MM.1S (cell line): ENCODE measurements around the gene SORCS2.

Source experiments
- DNase-seq: peaks from one replicate; pipeline ENCODE4 v3.0.0-alpha.2; 2015
- H2AFZ ChIP-seq: fragments of 300-600 bp; sonication (generic); 2 replicates; pipeline ENCODE4 v1.6.0; 2016; ENCODE audit warnings: antibody characterized with exemption, low read length
- H3F3A ChIP-seq: fragments of 300-600 bp; sonication (generic); 2 replicates; pipeline ENCODE4 v1.6.1; 2016; ENCODE audit warnings: mild to moderate bottlenecking, antibody characterized with exemption, low read length, moderate library complexity, mixed read lengths; ENCODE audit not compliant: insufficient read depth
- H3K27ac ChIP-seq: fragments of 300-600 bp; sonication (generic); 2 replicates; pipeline ENCODE4 v1.5.1; 2016; ENCODE audit warnings: mild to moderate bottlenecking, low read length
- H3K27me3 ChIP-seq: fragments of 300-600 bp; sonication (generic); replicated peaks from 2 replicates; pipeline ENCODE4 v1.6.0; 2016; ENCODE audit warnings: low read length; ENCODE audit not compliant: insufficient read depth
- H3K36me3 ChIP-seq: fragments of 300-600 bp; sonication (generic); replicated peaks from 2 replicates; pipeline ENCODE4 v1.6.1; 2016; ENCODE audit warnings: mild to moderate bottlenecking, low read length, mixed read lengths; ENCODE audit not compliant: insufficient read depth
- H3K4me1 ChIP-seq: fragments of 300-600 bp; sonication (generic); 2 replicates; pipeline ENCODE4 v1.6.1; 2016; ENCODE audit warnings: low read length, mixed read lengths
- H3K4me2 ChIP-seq: fragments of 300-600 bp; sonication (generic); 2 replicates; pipeline ENCODE4 v1.6.0; 2016; ENCODE audit warnings: low read depth, low read length
- H3K4me3 ChIP-seq: fragments of 300-600 bp; sonication (generic); 2 replicates; pipeline ENCODE4 v1.5.1; 2016; ENCODE audit warnings: low read length, mixed read lengths
- H3K79me2 ChIP-seq: fragments of 300-600 bp; sonication (generic); 2 replicates; pipeline ENCODE4 v1.6.1; 2016; ENCODE audit warnings: mixed run types, low read length, mixed read lengths
- H3K9ac ChIP-seq: fragments of 300-600 bp; sonication (generic); 2 replicates; pipeline ENCODE4 v1.6.1; 2016; ENCODE audit warnings: low read length, mixed read lengths
- H3K9me2 ChIP-seq: fragments of 300-600 bp; sonication (generic); replicated peaks from 2 replicates; pipeline ENCODE4 v1.6.1; 2016; ENCODE audit warnings: mild to moderate bottlenecking, low read length, mixed read lengths; ENCODE audit not compliant: insufficient read depth
- H3K9me3 ChIP-seq: fragments of 300-600 bp; sonication (generic); replicated peaks from 2 replicates; pipeline ENCODE4 v1.6.1; 2016; ENCODE audit warnings: mild to moderate bottlenecking, low read length, mixed read lengths; ENCODE audit not compliant: insufficient read depth
- H4K20me1 ChIP-seq: fragments of 300-600 bp; sonication (generic); 2 replicates; pipeline ENCODE4 v1.6.1; 2016; ENCODE audit warnings: mild to moderate bottlenecking, low read length, moderate library complexity, mixed read lengths; ENCODE audit not compliant: insufficient read depth
- CTCF ChIP-seq: fragments of 300-600 bp; sonication (generic); IDR thresholded peaks from 2 replicates; pipeline ENCODE4 v1.5.1; 2016; ENCODE audit warnings: antibody characterized with exemption, low read length, mixed read lengths
- EZH2 ChIP-seq: fragments of 300-600 bp; sonication (generic); optimal IDR thresholded peaks from 2 replicates; pipeline ENCODE3; 2017; ENCODE audit warnings: low read depth, mild to moderate bottlenecking, antibody characterized with exemption, low read length, mixed read lengths
- EZH2phosphoT487 ChIP-seq: fragments of 300-600 bp; sonication (generic); IDR thresholded peaks from 2 replicates; pipeline ENCODE4 v1.6.1; 2018; ENCODE audit warnings: antibody characterized with exemption, low read length

The SORCS2 gene

GRCh38 chr4:7546152-7546808 lies 353.9 kb downstream of the SORCS2 start:
- Histone ChIP-seq H3K4me2 (no peak overlapping the region), H3K27ac (no peak overlapping the region), H3K4me1 (no peaks in the 10 kb centered on the region), H4K20me1 (no peaks in the 10 kb centered on the region), H3K9me3 (no peaks in the 10 kb centered on the region), H3K9ac (no peak overlapping the region), H3K27me3 (peaks cover 53% of the 10 kb centered on the region), H3K36me3 (no peaks in the 10 kb centered on the region), H2AFZ (no peak overlapping the region), H3K79me2 (no peaks in the 10 kb centered on the region), H3K4me3 (no peak overlapping the region), H3F3A (no peaks in the 10 kb centered on the region), H3K9me2 (no peaks in the 10 kb centered on the region)
- no peak for DNase-seq
- TF ChIP-seq EZH2 (no peak), CTCF (no peak), EZH2phosphoT487 (no peak)

- H3K79me2 ChIP-seq = no peaks in the 10 kb centered on the region
- no peaks in the 10 kb centered on the region for H3K36me3 ChIP-seq
- H3F3A ChIP-seq = no peaks in the 10 kb centered on the region
- no peak overlapping the region for H2AFZ ChIP-seq
- no peaks in the 10 kb centered on the region for H3K4me1 ChIP-seq
- H3K27me3 ChIP-seq = peaks cover 59% of the 10 kb centered on the region
- DNase-seq = no peak
- no peak overlapping the region for H3K9ac ChIP-seq
- no peak overlapping the region for H3K4me2 ChIP-seq
- no peaks in the 10 kb centered on the region for H3K9me2 ChIP-seq
- H3K9me3 ChIP-seq = no peaks in the 10 kb centered on the region
- no peak overlapping the region for H3K27ac ChIP-seq
- no peaks in the 10 kb centered on the region for H4K20me1 ChIP-seq
- H3K4me3 ChIP-seq = no peak overlapping the region
- no peak for TF ChIP-seq EZH2phosphoT487
- TF ChIP-seq CTCF = no peak
- no peak for TF ChIP-seq EZH2
Measured at GRCh38 chr4:7546809-7547367, 354.6 kb downstream of the SORCS2 start.

GRCh38 chr4:7547368-7548040 lies 355.2 kb downstream of the SORCS2 start:
- no peak overlapping the region for H2AFZ ChIP-seq
- no peaks in the 10 kb centered on the region for H3K4me1 ChIP-seq
- H3K27me3 ChIP-seq = peaks cover 60% of the 10 kb centered on the region
- H3K9me3 ChIP-seq = no peaks in the 10 kb centered on the region
- DNase-seq = no peak
- no peak overlapping the region for H3K4me3 ChIP-seq
- H3K4me2 ChIP-seq = no peak overlapping the region
- no peaks in the 10 kb centered on the region for H4K20me1 ChIP-seq
- no peaks in the 10 kb centered on the region for H3K79me2 ChIP-seq
- H3F3A ChIP-seq = no peaks in the 10 kb centered on the region
- no peak overlapping the region for H3K9ac ChIP-seq
- no peaks in the 10 kb centered on the region for H3K36me3 ChIP-seq
- TF ChIP-seq EZH2phosphoT487 = no peak
- TF ChIP-seq EZH2 = no peak
- no peak for TF ChIP-seq CTCF
- H3K27ac ChIP-seq = no peak overlapping the region
- no peaks in the 10 kb centered on the region for H3K9me2 ChIP-seq
